Upper lobe of right lung (tissue), 1 donor: ENCODE measurements around the gene ADAMTSL3. TPM values are rescaled to one million over a fixed set of nuclear protein-coding genes. Genes with fewer than 3 reads are reported as not detected.
"Not testable (repeated sequence)": the region's sequence is repeated elsewhere in the genome, so short reads cannot be mapped to it uniquely, and the experiment has no call there.

Source experiments
- ATAC-seq: fragments of 200-7000 bp; cut with Tn5 transposase; one replicate; pipeline ENCODE4 v1.9.1; 2020; ENCODE audit warnings: mild to moderate bottlenecking, moderate library complexity
- DNase-seq: peaks from one replicate; pipeline ENCODE4 v3.0.0-alpha.2; 2020
- H3K27ac ChIP-seq: fragments of 200-600 bp; one replicate; pipeline ENCODE4 v1.8.0; 2022
- H3K27me3 ChIP-seq: fragments of 200-600 bp; one replicate; pipeline ENCODE4 v1.8.0; 2022; ENCODE audit warnings: mild to moderate bottlenecking
- H3K36me3 ChIP-seq: fragments of 200-600 bp; one replicate; pipeline ENCODE4 v1.8.0; 2022
- H3K4me1 ChIP-seq: fragments of 200-600 bp; one replicate; pipeline ENCODE4 v1.8.0; 2022
- H3K4me3 ChIP-seq: fragments of 200-600 bp; one replicate; pipeline ENCODE4 v1.8.0; 2022; ENCODE audit warnings: mild to moderate bottlenecking
- H3K9me3 ChIP-seq: fragments of 200-600 bp; one replicate; pipeline ENCODE4 v1.8.0; 2022
- CTCF ChIP-seq: fragments of 200-600 bp; IDR thresholded peaks from one replicate; pipeline ENCODE4 v1.8.0; 2022; ENCODE audit warnings: antibody characterized with exemption
- intact Hi-C: fragments of 100-400 bp; cut with DNase I; formaldehyde crosslinking; loops from one replicate; pipeline ENCODE4 v1.11.0; 2022
- total RNA-seq: library from RNA; stranded (reverse); fragmentation: NEBNext Ultra II Directional; extraction: Animal tissue kit (Norgen Biotek cat#: 25700); gene quantifications from one replicate; pipeline ENCODE4 v1.2.1, GENCODE V29; 2021
- donor health status: DM: no; HTN: yes; CAD: no; lungs with severe emphysema.

ADAMTSL3 gene
- total RNA-seq, 1 donor from 2014 or later, result 26.2 TPM

GRCh38 chr15:83961311-83961710 lies 307.4 kb downstream of the ADAMTSL3 start:
- TF ChIP-seq CTCF, result no peak
- ATAC-seq, result no peak

GRCh38 chr15:83964967-83965366 lies 311.0 kb downstream of the ADAMTSL3 start:
- H3K4me1 ChIP-seq, intact Hi-C loops, H3K9me3 ChIP-seq, ATAC-seq, H3K4me3 ChIP-seq, H3K27me3 ChIP-seq, DNase-seq, H3K36me3 ChIP-seq, H3K27ac ChIP-seq: not testable (repeated sequence)

More at GRCh38 chr15:83961311-83961710, 307.4 kb downstream of the ADAMTSL3 start:
- Histone ChIP-seq H3K4me3 (no peak overlapping the region), H3K4me1 (no peaks in the 10 kb centered on the region), H3K36me3 (no peaks in the 10 kb centered on the region), H3K9me3 (no peaks in the 10 kb centered on the region), H3K27me3 (no peaks in the 10 kb centered on the region), H3K27ac (no peak overlapping the region)
- no peak for DNase-seq
- intact Hi-C loops, result no loop called here

GRCh38 chr15:83970295-83970890 lies 316.5 kb downstream of the ADAMTSL3 start:
- TF ChIP-seq CTCF, result no peak
- Histone ChIP-seq H3K27ac (no peak overlapping the region), H3K9me3 (no peaks in the 10 kb centered on the region), H3K4me1 (no peaks in the 10 kb centered on the region), H3K4me3 (no peak overlapping the region), H3K27me3 (no peaks in the 10 kb centered on the region), H3K36me3 (no peaks in the 10 kb centered on the region)
- intact Hi-C loops, result no loop called here
- DNase-seq (no peak), ATAC-seq (no peak)

GRCh38 chr15:83971992-83972391 lies 318.1 kb downstream of the ADAMTSL3 start:
- Histone ChIP-seq H3K27me3 (no peaks in the 10 kb centered on the region), H3K4me3 (no peak overlapping the region), H3K4me1 (no peaks in the 10 kb centered on the region), H3K9me3 (no peaks in the 10 kb centered on the region), H3K36me3 (no peaks in the 10 kb centered on the region), H3K27ac (no peak overlapping the region)
- intact Hi-C loops, result no loop called here
- DNase-seq (no peak), ATAC-seq (no peak)
- TF ChIP-seq CTCF, result no peak

GRCh38 chr15:83973816-83974215 lies 319.9 kb downstream of the ADAMTSL3 start:
- Histone ChIP-seq H3K4me1 (no peaks in the 10 kb centered on the region), H3K27ac (no peak overlapping the region), H3K4me3 (no peak overlapping the region), H3K9me3 (no peaks in the 10 kb centered on the region), H3K36me3 (no peaks in the 10 kb centered on the region), H3K27me3 (no peaks in the 10 kb centered on the region)
- peak; percentile 27 for TF ChIP-seq CTCF
- intact Hi-C loops, result no loop called here
- DNase-seq, result no peak
- ATAC-seq, result peak; percentile 41

GRCh38 chr15:83977992-83978391 lies 324.1 kb downstream of the ADAMTSL3 start:
- H3K4me3 ChIP-seq, result no peak overlapping the region
- H3K27me3 ChIP-seq, result no peaks in the 10 kb centered on the region
- intact Hi-C loops, result no loop called here
- TF ChIP-seq CTCF, result no peak
- ATAC-seq (no peak), DNase-seq (no peak)
- H3K27ac ChIP-seq, result no peak overlapping the region
- H3K36me3 ChIP-seq, result no peaks in the 10 kb centered on the region
- no peaks in the 10 kb centered on the region for H3K4me1 ChIP-seq
- H3K9me3 ChIP-seq, result no peaks in the 10 kb centered on the region
